GM12873 (cell line): ENCODE results near the gene BIVM.
A peak's percentile ranks its signal among the peaks of the same experiment; 100 is the strongest.

ENCODE experiments used
- CTCF ChIP-seq: IDR thresholded peaks from 2 replicates; pipeline ENCODE4 v1.5.1; 2012; ENCODE audit warnings: low read depth, mild to moderate bottlenecking, moderate library complexity, low read length, control low read depth; ENCODE audit not compliant: insufficient read depth; ENCODE audit errors: missing control alignments

BIVM gene

DNA sequence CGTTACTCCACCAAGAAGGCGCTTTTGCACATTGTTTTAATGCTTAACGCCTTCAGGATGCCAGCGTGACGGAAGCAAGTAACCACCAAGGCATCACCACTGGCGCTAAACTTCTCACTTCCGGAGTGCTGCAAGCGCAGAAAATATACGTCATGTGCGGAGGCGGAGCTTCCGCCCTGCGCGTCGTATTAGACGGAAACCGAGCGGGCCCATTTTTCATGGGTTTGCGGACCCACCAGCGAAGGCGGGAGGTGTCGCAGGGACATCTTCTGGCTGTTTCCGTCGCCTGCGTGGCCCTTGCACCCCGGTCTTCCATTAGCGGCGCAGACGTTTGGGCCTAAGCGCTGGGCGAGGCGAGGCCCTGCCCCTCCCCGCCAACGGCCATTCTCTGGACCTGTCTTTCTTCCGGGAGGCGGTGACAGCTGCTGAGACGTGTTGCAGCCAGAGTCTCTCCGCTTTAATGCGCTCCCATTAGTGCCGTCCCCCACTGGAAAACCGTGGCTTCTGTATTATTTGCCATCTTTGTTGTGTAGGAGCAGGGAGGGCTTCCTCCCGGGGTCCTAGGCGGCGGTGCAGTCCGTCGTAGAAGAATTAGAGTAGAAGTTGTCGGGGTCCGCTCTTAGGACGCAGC, 46.8 kb downstream of the BIVM start, which contains the start of gene ERCC5:
ERCC5 (plus strand) TSS at position 403 of the 631 bp plus-strand sequence. CDS start 235 bp downstream, outside the sequence.
- TF ChIP-seq CTCF: no peak

DNA sequence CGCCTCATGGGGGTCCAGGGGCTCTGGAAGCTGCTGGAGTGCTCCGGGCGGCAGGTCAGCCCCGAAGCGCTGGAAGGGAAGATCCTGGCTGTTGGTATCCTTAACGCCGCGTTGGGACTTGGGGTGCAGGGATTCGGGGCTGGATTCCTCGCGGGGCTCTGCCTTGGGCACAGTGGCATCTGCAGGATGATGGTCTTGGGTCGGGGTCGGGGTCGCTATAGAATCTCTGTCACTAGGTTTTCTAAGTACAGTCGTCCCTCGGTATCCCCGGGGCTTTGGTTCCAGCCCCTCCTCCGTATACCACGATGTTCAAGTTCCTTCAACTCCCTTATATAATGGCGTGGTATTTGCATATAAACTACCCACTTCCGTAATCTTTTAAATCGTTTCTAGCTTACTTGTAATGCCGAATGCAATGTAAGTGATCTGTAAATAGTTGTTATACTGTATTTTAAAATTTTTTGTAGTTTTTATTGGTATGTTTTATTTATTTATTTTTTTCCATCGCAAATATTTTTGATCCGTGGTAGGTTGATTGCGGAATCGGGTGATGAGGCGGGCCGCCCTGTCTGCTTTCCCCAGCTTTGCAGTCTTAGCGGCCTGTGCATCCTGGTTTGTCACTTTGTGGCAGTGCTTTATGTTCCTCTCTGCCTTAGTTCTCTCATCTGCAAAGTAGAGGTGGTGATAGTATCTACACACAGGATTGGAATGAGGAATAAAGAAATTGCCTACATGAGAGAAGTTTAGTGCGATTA, 47.5 kb downstream of the BIVM start:
- TF ChIP-seq CTCF: no peak

GRCh38 chr13:102847272-102848234, 48.6 kb downstream of the BIVM start:
- peak; percentile 64 for TF ChIP-seq CTCF

- TF ChIP-seq CTCF: no peak
Observed at GRCh38 chr13:102848956-102849355, 50.0 kb downstream of the BIVM start.

DNA sequence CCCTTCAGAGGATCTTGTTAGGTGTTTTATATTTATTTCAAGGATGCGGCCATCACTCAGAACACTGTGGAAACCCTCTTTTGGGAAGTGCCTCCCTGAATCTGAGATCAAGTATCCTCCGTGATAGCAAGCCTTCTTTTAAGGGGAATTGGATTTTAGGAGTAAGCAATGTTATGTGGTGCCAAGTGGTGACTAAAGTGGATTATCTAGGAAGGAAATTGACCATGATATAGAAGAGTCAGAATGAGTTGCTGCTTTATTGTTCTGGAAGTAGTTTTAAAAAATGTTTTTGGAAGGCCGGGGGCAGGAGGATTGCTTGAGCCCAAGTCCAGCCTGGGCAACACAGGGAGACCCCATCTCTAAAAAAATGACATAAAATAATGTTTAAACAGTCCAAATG, 53.6 kb downstream of the BIVM start:
- TF ChIP-seq CTCF: no peak

DNA sequence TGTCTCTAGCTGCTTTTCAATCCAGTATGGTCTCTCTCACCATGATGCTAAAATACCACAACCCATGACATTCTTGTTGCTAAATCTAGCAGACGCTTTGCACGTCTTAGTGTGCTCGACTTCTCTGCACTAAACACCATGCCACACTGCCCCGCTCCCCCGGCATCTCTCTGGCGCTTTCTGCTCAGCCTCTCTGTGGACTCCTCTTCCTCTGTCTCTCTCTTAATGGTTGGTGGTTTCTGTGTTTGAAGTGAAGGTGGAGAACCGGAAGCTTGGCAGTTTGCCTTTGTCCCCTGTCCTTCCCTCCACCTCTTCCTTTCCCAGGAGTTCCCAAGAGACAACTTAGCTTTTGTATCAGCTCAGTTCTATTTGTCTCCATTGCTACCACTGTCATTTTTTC, 55.8 kb downstream of the BIVM start:
- no peak for TF ChIP-seq CTCF

DNA sequence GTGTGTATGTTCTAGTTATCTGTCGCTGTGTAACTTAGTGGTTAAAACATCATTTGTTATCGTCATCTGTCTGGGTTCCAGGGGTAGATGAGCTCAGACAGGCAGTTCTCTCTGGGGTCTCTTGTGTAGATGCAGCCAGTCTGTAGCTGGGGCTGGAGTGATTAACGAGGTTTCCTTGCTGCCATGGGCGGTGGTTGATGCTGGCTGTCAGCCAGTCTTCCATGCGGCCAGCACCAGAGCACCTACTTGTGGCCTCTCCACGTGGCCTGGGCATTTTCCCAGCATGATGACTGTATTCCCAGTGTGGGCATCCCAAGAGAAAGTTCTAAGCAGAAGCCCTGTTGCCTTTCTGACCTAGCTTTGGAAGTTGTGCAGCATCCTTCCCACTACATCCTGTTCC, 57.6 kb downstream of the BIVM start:
- TF ChIP-seq CTCF: no peak
